ENCODE data around the gene TTC1.

DNA sequence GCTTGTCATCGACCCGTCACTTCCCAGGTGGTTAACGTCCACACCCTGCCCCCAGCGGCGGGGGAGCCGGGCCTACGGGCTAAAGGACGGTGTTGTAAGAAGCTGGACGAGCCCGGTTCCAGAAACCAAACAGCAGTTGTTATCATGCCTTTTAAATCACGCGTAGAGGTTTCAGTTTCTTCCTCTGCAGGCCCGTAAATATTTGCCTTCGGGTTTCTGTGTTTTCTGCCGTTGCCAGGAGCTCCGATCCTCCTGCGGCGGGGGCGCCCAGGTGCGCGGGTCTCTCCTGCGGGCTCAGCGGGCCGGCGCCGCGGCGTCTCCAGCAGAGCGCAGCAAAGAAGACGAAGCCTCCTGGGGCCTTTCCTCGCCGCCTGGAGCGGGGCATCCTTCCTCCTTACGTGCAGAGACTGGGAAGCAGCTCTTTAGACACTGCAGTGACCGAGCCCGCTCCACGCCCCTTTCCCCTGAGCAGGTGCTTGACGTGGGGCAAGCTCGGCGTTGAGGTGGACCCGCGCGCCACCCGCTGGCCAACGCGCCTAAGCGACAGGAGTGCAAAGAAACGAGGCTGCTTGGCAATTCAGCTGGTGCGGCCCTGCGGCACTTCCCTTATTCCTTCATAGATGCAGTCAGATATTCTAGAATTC is 21.8 kb upstream of the TTC1 start:
- TF ChIP-seq, protein P1, sequence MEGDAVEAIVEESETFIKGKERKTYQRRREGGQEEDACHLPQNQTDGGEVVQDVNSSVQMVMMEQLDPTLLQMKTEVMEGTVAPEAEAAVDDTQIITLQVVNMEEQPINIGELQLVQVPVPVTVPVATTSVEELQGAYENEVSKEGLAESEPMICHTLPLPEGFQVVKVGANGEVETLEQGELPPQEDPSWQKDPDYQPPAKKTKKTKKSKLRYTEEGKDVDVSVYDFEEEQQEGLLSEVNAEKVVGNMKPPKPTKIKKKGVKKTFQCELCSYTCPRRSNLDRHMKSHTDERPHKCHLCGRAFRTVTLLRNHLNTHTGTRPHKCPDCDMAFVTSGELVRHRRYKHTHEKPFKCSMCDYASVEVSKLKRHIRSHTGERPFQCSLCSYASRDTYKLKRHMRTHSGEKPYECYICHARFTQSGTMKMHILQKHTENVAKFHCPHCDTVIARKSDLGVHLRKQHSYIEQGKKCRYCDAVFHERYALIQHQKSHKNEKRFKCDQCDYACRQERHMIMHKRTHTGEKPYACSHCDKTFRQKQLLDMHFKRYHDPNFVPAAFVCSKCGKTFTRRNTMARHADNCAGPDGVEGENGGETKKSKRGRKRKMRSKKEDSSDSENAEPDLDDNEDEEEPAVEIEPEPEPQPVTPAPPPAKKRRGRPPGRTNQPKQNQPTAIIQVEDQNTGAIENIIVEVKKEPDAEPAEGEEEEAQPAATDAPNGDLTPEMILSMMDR (IDR thresholded peaks at IDR 0.05): peak; percentile 62 to 86 (median 76)
- no peak for TF ChIP-seq POLR2A (IDR thresholded peaks at IDR 0.05)

Measured in esophagus squamous epithelium (tissue), 4 donors.